ENCODE measurements around the gene ULBP1.
"Not testable (repeated sequence)": the region's sequence is repeated elsewhere in the genome, so short reads cannot be mapped to it uniquely, and the experiment has no call there.

The ULBP1 gene

GRCh38 chr6:149933461-149933860 lies 30.3 kb upstream of the ULBP1 start:
- no peak for DNase-seq (ENCODE audit: low spot score)

- DNase-seq (ENCODE audit: low spot score) = peak; percentile 77
Measured at GRCh38 chr6:149934249-149935156, 29.2 kb upstream of the ULBP1 start.

- DNase-seq (ENCODE audit: low spot score) = peak; percentile 59
Measured at GRCh38 chr6:149935246-149935645, 28.5 kb upstream of the ULBP1 start.

- no peak for DNase-seq (ENCODE audit: low spot score)
Measured at GRCh38 chr6:149935668-149936067, 28.1 kb upstream of the ULBP1 start.

- no peak for DNase-seq (ENCODE audit: low spot score)
Measured at GRCh38 chr6:149936743-149937142, 27.0 kb upstream of the ULBP1 start.

- DNase-seq (ENCODE audit: low spot score) = not testable (repeated sequence)
Measured at GRCh38 chr6:149938013-149938570, 25.7 kb upstream of the ULBP1 start.

GRCh38 chr6:149938571-149939355 lies 25.0 kb upstream of the ULBP1 start:
- peak; percentile 22 for DNase-seq (ENCODE audit: low spot score)

- DNase-seq (ENCODE audit: low spot score) = no peak
Measured at GRCh38 chr6:149939356-149939648, 24.4 kb upstream of the ULBP1 start.

- no peak for DNase-seq (ENCODE audit: low spot score)
Measured at GRCh38 chr6:149939909-149940671, 23.7 kb upstream of the ULBP1 start.

- no peak for DNase-seq (ENCODE audit: low spot score)
Measured at GRCh38 chr6:149940672-149940982, 23.1 kb upstream of the ULBP1 start.

- peak; percentile 96 for DNase-seq (ENCODE audit: low spot score)
Measured at GRCh38 chr6:149941583-149942460, 21.9 kb upstream of the ULBP1 start, which contains the start of gene ULBP2. Gene ULBP2, plus strand, starts transcription at chr6:149942014. Its CDS starts 59 bp downstream, at chr6:149942073.

GRCh38 chr6:149942461-149942829 lies 21.3 kb upstream of the ULBP1 start:
- DNase-seq (ENCODE audit: low spot score) = no peak

GRCh38 chr6:149943321-149943720 lies 20.4 kb upstream of the ULBP1 start:
- DNase-seq (ENCODE audit: low spot score) = not testable (repeated sequence)

- not testable (repeated sequence) for DNase-seq (ENCODE audit: low spot score)
Measured at GRCh38 chr6:149945276-149945675, 18.5 kb upstream of the ULBP1 start.

- DNase-seq (ENCODE audit: low spot score) = not testable (repeated sequence)
Measured at GRCh38 chr6:149946631-149947030, 17.1 kb upstream of the ULBP1 start.

GRCh38 chr6:149947533-149947932 lies 16.2 kb upstream of the ULBP1 start:
- DNase-seq (ENCODE audit: low spot score) = not testable (repeated sequence)

- DNase-seq (ENCODE audit: low spot score) = no peak
Measured at GRCh38 chr6:149948011-149948410, 15.7 kb upstream of the ULBP1 start.

GRCh38 chr6:149948616-149949015 lies 15.1 kb upstream of the ULBP1 start:
- no peak for DNase-seq (ENCODE audit: low spot score)

- no peak for DNase-seq (ENCODE audit: low spot score)
Measured at GRCh38 chr6:149950423-149950822, 13.3 kb upstream of the ULBP1 start.

- DNase-seq (ENCODE audit: low spot score) = no peak
Measured at GRCh38 chr6:149951096-149951495, 12.6 kb upstream of the ULBP1 start.

GRCh38 chr6:149951626-149952025 lies 12.1 kb upstream of the ULBP1 start:
- no peak for DNase-seq (ENCODE audit: low spot score)
